WTC11 (cell line): ENCODE data around the gene CMC2. TPM values are rescaled to one million over a fixed set of nuclear protein-coding genes. Genes with fewer than 3 reads are reported as not detected.

Source experiments
- ATAC-seq: fragments of 200-7000 bp; cut with Tn5 transposase; 2 replicates; pipeline ENCODE4 v1.10.0; 2021; ENCODE audit warnings: mild to moderate bottlenecking, moderate library complexity
- CTCF ChIA-PET: fragments of 300-600 bp; sonication (Branson Sonifier 250); formaldehyde crosslinking; loops from one replicate; lab custom pipeline; 2021; ENCODE audit warnings: antibody characterized with exemption; lab: Charles Lee
- POLR2A ChIA-PET: fragments of 350-600 bp; sonication (Branson Sonifier 250); formaldehyde crosslinking; loops from one replicate; lab custom pipeline; 2021; ENCODE audit warnings: antibody characterized with exemption; lab: Charles Lee
- DNase-seq: peaks from one replicate; pipeline ENCODE4 v3.0.0; 2021; ENCODE audit warnings: low spot score
- H3K27ac Mint-ChIP-seq: 2 replicates; pipeline ENCODE4 v1.8.0; 2021; ENCODE audit warnings: mixed read lengths
- H3K27me3 Mint-ChIP-seq: 2 replicates; pipeline ENCODE4 v1.8.0; 2021; ENCODE audit warnings: low read depth, mild to moderate bottlenecking, moderate library complexity, mixed read lengths
- H3K36me3 Mint-ChIP-seq: 2 replicates; pipeline ENCODE4 v1.8.0; 2021; ENCODE audit warnings: mixed read lengths
- H3K4me1 Mint-ChIP-seq: 2 replicates; pipeline ENCODE4 v1.8.0; 2022; ENCODE audit warnings: mixed read lengths
- H3K4me3 Mint-ChIP-seq: 2 replicates; pipeline ENCODE4 v1.8.0; 2021; ENCODE audit warnings: mild to moderate bottlenecking, moderate library complexity, mixed read lengths
- H3K9me3 Mint-ChIP-seq: 2 replicates; pipeline ENCODE4 v1.8.0; 2021; ENCODE audit warnings: mixed read lengths
- ATF1 ChIP-seq: sonication (generic); formaldehyde crosslinking; IDR thresholded peaks from 2 replicates; pipeline ENCODE4 v1.8.1; 2023; ENCODE audit warnings: mild to moderate bottlenecking, moderate library complexity, missing genetic modification reagents
- ATF3 ChIP-seq: sonication (generic); formaldehyde crosslinking; conservative IDR thresholded peaks from 2 replicates; pipeline ENCODE4 v1.8.1; 2022; ENCODE audit warnings: mild to moderate bottlenecking, missing genetic modification reagents
- EMX1 ChIP-seq: fragments of 250-450 bp; sonication (Bioruptor Pico); IDR thresholded peaks from 2 replicates; pipeline ENCODE4 v1.8.0; 2021; ENCODE audit warnings: mild to moderate bottlenecking
- ESRRA ChIP-seq: sonication (generic); formaldehyde crosslinking; IDR thresholded peaks from 2 replicates; pipeline ENCODE4 v1.8.1; 2022; ENCODE audit warnings: mild to moderate bottlenecking, missing genetic modification reagents, borderline replicate concordance
- FOXJ3 ChIP-seq: sonication (generic); formaldehyde crosslinking; IDR thresholded peaks from 2 replicates; pipeline ENCODE4 v1.9.0; 2021; ENCODE audit warnings: missing genetic modification reagents, mild to moderate bottlenecking, borderline replicate concordance
- FOXP1 ChIP-seq: sonication (generic); formaldehyde crosslinking; IDR thresholded peaks from 2 replicates; pipeline ENCODE4 v1.8.0; 2022; ENCODE audit warnings: missing genetic modification reagents, mild to moderate bottlenecking, moderate library complexity, borderline replicate concordance
- IRF1 ChIP-seq: sonication (generic); formaldehyde crosslinking; IDR thresholded peaks from 2 replicates; pipeline ENCODE4 v1.8.0; 2023; ENCODE audit warnings: missing genetic modification reagents
- KAT7 ChIP-seq: sonication (generic); formaldehyde crosslinking; IDR thresholded peaks from 2 replicates; pipeline ENCODE4 v1.8.1; 2023; ENCODE audit warnings: missing genetic modification reagents, mild to moderate bottlenecking, borderline replicate concordance
- OVOL2 ChIP-seq: fragments of 250-450 bp; sonication (Bioruptor Pico); IDR thresholded peaks from 2 replicates; pipeline ENCODE4 v1.9.0; 2021; ENCODE audit warnings: mild to moderate bottlenecking, borderline replicate concordance
- RELA ChIP-seq: sonication (generic); formaldehyde crosslinking; IDR thresholded peaks from 2 replicates; pipeline ENCODE4 v1.8.1; 2022; ENCODE audit warnings: missing genetic modification reagents, mild to moderate bottlenecking, borderline replicate concordance
- SMAD3 ChIP-seq: sonication (generic); formaldehyde crosslinking; IDR thresholded peaks from 2 replicates; pipeline ENCODE4 v1.8.0; 2022; ENCODE audit warnings: missing genetic modification reagents, mild to moderate bottlenecking, borderline replicate concordance
- TCF7 ChIP-seq: sonication (generic); formaldehyde crosslinking; IDR thresholded peaks from 2 replicates; pipeline ENCODE4 v1.8.0; 2022; ENCODE audit warnings: mild to moderate bottlenecking, low read depth, missing genetic modification reagents, moderate library complexity
- ZNF138 ChIP-seq: sonication (generic); formaldehyde crosslinking; conservative IDR thresholded peaks from 2 replicates; pipeline ENCODE4 v1.8.1; 2022; ENCODE audit warnings: mild to moderate bottlenecking, moderate library complexity, missing genetic modification reagents
- ZNF512 ChIP-seq: sonication (generic); formaldehyde crosslinking; IDR thresholded peaks from 2 replicates; pipeline ENCODE4 v1.8.1; 2022; ENCODE audit warnings: missing genetic modification reagents, borderline replicate concordance
- total RNA-seq: library from RNA; stranded (reverse); gene quantifications from 3 replicates; pipeline ENCODE4 v1.2.3, GENCODE V29; 2021

The CMC2 gene
- total RNA-seq, 1 experiment from 2014 or later = 78.9 TPM

- peaks cover 28% of the 10 kb centered on the region for H3K4me1 Mint-ChIP-seq
- H3K9me3 Mint-ChIP-seq = no peaks in the 10 kb centered on the region
- TF ChIP-seq ZNF138 (no peak), ATF1 (no peak), ESRRA (CRISPR knock-in tag) (no peak), IRF1 (CRISPR knock-in tag) (no peak), FOXJ3 (CRISPR knock-in tag) (no peak), SMAD3 (CRISPR knock-in tag) (no peak), OVOL2 (no peak), KAT7 (no peak), ZNF512 (CRISPR knock-in tag) (no peak)
- CTCF ChIA-PET = interaction anchor here (1.4 to 1.6 kb wide), 2 partner anchors 13 to 45 kb away, joined by 4 to 5 read pairs; partner anchors contain the start of gene ATMIN
- no peak for ATAC-seq
- no peak overlapping the region for H3K27ac Mint-ChIP-seq
- peaks cover 11% of the 10 kb centered on the region for H3K36me3 Mint-ChIP-seq
- POLR2A ChIA-PET = interaction anchor here (0.6 kb wide), 1 partner anchor 76 kb away, joined by 3 read pairs; no protein-coding TSS in a partner anchor
- no peak overlapping the region for H3K4me3 Mint-ChIP-seq
- no peak for DNase-seq
- peaks cover 17% of the 10 kb centered on the region for H3K27me3 Mint-ChIP-seq
These were observed 15.7 kb downstream of the CMC2 start for GRCh38 chr16:80990978-80991377.

GRCh38 chr16:80990577-80990976 is 16.1 kb downstream of the CMC2 start:
- TF ChIP-seq FOXP1 (CRISPR knock-in tag) (no peak), TCF7 (CRISPR knock-in tag) (no peak), ATF3 (CRISPR knock-in tag) (no peak)
- Mint-ChIP-seq H3K9me3 (no peaks in the 10 kb centered on the region), H3K27me3 (peaks cover 19% of the 10 kb centered on the region), H3K27ac (no peak overlapping the region), H3K4me3 (no peak overlapping the region), H3K4me1 (peaks cover 32% of the 10 kb centered on the region), H3K36me3 (peaks cover 11% of the 10 kb centered on the region)
- POLR2A ChIA-PET = no interaction called here
- ATAC-seq = no peak
- CTCF ChIA-PET = interaction anchor here (1.4 to 1.6 kb wide), 2 partner anchors 14 to 45 kb away, joined by 4 to 5 read pairs; partner anchors contain the start of gene ATMIN
- DNase-seq = no peak

GRCh38 chr16:80989801-80990200 is 16.9 kb downstream of the CMC2 start:
- Mint-ChIP-seq H3K36me3 (peaks cover 11% of the 10 kb centered on the region), H3K4me3 (no peak overlapping the region), H3K9me3 (no peaks in the 10 kb centered on the region), H3K27ac (no peak overlapping the region), H3K4me1 (peaks cover 39% of the 10 kb centered on the region), H3K27me3 (peaks cover 20% of the 10 kb centered on the region)
- POLR2A ChIA-PET = no interaction called here
- ATAC-seq = no peak
- DNase-seq = no peak
- CTCF ChIA-PET = interaction anchor here (1.4 to 1.6 kb wide), 2 partner anchors 15 to 46 kb away, joined by 4 to 5 read pairs; partner anchors contain the start of gene ATMIN
- TF ChIP-seq RELA (CRISPR knock-in tag) (no peak), EMX1 (no peak), ZNF512 (CRISPR knock-in tag) (no peak)

GRCh38 chr16:80988756-80989155 is 17.9 kb downstream of the CMC2 start:
- TF ChIP-seq ATF3 (CRISPR knock-in tag) = no peak
- TF ChIP-seq, all 79 proteins: peak for 0
- ATAC-seq (no peak), DNase-seq (no peak)
- Mint-ChIP-seq H3K4me3 (no peak overlapping the region), H3K4me1 (peaks cover 46% of the 10 kb centered on the region), H3K9me3 (no peaks in the 10 kb centered on the region), H3K27ac (no peak overlapping the region), H3K27me3 (peaks cover 20% of the 10 kb centered on the region), H3K36me3 (peaks cover 11% of the 10 kb centered on the region)
- CTCF ChIA-PET = interaction anchor here (1.0 to 2.7 kb wide), 4 partner anchors 10 to 65 kb away, joined by 4 to 10 read pairs (median 8); no protein-coding TSS in a partner anchor
- POLR2A ChIA-PET = interaction anchor here (0.6 kb wide), 1 partner anchor 165 kb away, joined by 3 read pairs; no protein-coding TSS in a partner anchor
